DMS 273 (cell line): ENCODE data around the gene STK38.
"Not testable (repeated sequence)": the region's sequence is repeated elsewhere in the genome, so short reads cannot be mapped to it uniquely, and the experiment has no call there.

Experiments
- DNase-seq: peaks from one replicate; lab custom pipeline; 2025; ENCODE audit not compliant: unreplicated experiment; lab: John Stamatoyannopoulos, UW

The STK38 gene

DNA sequence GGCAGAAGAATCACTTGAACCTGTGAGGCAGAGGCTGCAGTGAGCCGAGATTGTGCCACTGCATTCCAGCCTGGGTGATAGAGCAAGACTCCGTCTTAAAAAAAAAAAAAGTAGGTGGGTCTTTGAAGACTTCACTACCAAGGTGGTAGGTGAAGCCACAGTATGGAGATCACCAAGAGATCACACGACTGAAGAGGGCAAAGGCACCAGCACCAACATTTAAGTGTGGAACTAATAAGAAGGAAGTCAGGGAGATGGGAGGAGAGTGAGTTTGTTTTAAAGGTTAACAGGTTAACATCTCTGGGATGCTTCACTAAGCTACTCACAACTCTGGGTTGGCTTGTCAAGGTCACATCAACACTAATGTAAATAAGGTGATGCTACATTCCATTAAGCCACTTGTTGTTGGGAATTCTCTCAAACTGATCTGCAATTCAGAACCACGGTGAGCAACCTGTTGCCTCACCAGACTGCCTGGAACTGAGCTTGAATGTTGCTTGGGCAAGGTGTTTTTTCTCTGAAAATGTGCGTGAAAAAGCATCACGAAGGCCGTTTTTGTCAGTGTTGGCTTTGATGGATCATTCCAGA, 55.8 kb downstream of the STK38 start:
- DNase-seq: no peak

- no peak for DNase-seq
Observed at GRCh38 chr6:36489426-36489825, 57.9 kb downstream of the STK38 start.

DNA sequence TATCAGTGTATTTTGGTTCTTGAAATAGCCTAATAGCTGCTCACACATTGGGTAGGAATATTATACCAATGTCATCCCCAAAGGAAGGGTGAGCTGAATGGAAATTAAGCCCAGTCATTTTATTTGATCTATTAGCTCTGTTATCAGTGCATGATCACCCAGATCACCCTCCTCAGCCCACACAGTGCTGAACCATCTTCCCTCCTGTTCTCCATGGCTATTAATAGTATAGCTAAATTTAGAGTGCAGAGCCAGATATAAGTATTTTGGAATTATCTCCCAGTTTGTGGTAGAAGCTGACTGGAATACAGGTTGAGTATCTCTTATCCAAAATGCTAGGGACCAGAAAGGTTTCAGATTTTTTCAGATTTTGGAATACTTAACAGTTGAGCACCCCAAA, 59.1 kb downstream of the STK38 start:
- no peak for DNase-seq

DNA sequence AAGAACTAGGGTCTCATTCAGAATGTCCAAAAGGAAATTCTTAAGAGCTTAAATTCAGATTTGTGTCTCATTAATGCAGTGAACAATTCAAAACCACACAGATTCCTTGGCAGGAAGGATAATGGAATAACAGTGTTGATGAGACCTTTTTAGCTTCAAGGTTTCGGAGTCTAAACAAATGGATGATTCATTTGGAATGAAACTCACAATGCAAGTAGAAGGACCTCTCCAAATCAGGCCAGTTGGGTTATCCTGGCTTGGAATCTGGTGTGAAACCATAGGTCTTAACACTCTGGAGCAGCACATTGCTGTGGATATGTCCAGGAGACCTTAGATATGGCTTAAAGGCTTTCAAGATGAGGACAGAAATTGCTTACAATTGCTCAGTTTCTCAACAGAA, 59.6 kb downstream of the STK38 start:
- no peak for DNase-seq

DNA sequence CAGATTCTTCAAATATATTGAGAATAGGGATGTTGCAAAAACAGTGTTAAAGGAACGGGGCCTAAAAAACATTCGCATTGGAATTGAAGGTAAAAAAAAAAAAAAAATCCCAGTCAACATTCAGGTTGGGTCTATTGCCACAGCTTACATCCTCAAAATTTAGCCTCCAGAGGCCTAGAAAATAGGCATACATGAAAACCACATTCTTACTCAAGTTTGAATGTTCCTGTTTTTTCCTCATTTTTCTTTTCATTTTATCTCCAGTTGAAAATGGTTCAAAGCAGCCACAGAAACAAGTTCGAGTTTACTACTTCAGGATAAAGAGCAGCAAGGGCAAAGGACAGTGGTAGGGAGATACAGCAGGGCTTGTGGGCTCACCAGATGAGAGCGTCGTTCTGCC, 62.5 kb downstream of the STK38 start:
- no peak for DNase-seq

GRCh38 chr6:36483326-36483725, 64.0 kb downstream of the STK38 start:
- not testable (repeated sequence) for DNase-seq

GRCh38 chr6:36479256-36479655, 68.0 kb downstream of the STK38 start:
- no peak for DNase-seq

DNA sequence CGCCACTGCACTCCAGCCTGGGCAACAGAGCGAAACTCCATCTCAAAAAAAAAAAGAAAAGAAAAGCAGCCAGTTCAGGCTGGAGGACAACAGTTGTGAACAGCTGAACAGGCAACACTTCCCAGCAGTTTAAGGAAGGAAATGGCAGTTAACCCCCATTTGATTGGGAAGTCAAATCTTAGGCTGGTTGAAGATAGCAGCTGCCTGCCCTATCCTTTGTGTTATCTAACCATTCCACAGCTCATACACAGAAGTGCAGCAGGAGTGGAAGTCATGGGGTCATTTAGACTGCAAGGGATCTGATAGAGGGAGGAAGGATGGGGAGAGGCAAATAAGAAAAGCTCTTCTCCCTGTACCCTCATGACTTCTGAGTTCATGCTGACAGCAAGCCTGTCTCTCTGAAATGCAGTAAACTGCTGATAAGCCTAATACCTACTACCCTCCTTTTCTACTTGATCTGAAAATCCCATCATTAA, 69.2 kb downstream of the STK38 start:
- no peak for DNase-seq

DNA sequence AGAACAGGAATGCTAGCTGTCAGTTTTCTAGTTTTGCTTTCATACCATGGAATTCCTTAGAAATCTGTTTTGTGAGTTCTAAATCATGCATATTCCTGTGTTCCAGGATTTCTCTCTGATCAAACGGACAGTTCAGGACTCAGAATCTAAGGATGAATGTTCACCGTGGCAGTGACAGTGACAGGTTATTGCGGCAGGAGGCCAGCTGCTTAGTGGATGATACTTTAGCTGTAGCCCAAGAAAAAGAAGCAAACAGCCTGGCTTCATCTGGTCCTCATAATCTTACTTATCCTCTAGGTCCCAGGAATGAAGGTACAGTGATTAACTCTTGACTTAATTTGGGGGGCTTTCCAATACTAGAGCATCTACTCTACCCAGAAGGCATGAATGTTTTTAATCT, 77.3 kb downstream of the STK38 start:
- DNase-seq: no peak

DNA sequence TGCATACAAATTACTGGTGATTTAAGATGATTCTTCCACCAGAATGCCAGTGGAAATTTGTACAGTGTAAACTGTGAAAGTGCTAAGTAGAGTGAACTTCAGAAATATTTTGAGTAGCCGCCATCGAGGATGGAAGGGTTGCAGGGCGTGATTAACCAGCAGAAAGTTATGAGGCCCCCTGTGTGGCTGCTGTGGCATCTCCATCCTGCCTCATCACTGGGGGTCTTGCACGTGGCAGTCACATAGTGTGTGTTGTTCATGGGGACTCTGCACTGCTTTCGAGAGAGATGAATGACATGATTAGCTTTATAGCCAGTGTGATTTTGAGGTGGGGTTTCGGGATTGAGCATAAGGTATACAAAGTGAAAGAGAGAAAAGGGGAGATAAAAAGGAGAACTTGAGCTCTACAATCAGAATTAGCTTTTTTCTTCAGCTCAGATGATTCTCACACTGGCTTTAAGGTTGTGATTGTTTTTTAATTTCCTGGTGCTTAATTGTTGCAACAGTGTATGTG, 78.1 kb downstream of the STK38 start:
- DNase-seq: no peak

- no peak for DNase-seq
Observed at GRCh38 chr6:36467625-36468024, 79.7 kb downstream of the STK38 start.

DNA sequence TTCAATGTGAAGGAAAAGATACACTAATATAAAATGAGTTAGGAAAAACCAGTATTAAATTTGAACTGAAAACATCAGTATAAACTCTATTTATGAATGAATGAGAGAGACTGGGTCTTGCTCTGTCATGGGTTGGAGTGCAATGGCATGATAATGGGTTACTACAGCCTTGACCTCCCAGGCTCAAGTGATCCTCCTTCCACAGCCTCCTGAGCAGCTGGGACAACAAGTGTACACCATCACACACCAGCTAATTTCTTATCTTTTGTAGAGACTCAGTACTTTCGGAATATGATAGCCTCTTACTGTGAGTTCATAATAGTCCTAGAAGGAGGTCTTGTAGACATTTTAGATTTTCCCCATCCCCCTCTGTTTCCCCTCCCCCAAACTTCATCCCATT, 83.0 kb downstream of the STK38 start:
- no peak for DNase-seq

DNA sequence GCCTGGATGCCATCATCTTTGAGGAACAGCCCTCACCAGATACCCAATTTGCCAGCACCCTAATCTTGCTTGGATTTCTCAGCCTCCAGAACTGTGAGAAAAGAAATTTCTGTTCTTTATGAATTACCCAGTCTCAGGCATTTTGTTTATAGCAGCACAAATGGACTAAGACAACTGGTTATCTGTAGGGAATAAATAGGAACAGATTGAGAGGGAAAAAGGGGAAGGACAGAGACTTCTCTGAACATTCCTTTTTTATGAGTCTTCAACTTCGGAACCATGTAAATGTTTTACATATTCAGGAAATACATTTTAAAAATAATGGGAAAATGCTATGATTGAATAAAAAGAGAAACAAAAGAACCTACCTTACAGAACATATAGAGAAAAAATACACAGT, 83.6 kb downstream of the STK38 start:
- DNase-seq: no peak

GRCh38 chr6:36461646-36462045, 85.6 kb downstream of the STK38 start:
- DNase-seq: no peak

DNA sequence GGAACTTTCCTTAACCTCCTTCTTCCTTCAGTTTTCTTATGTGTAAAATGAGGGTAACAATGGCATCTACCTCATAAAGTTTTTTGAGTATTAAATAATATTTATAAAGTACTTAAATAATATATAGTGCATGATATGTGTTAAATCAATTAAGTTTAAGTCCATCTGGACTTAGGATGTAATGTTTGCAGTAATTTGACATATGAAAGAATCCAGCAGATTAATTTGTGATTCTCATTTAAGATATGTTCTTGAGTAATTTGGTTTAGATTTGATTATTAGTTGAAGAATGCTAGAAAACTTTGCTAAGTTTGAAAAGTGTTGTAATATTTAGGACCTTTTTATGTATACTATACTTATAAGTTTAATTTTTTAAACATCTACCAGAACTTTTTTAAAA, 86.4 kb downstream of the STK38 start:
- no peak for DNase-seq

DNA sequence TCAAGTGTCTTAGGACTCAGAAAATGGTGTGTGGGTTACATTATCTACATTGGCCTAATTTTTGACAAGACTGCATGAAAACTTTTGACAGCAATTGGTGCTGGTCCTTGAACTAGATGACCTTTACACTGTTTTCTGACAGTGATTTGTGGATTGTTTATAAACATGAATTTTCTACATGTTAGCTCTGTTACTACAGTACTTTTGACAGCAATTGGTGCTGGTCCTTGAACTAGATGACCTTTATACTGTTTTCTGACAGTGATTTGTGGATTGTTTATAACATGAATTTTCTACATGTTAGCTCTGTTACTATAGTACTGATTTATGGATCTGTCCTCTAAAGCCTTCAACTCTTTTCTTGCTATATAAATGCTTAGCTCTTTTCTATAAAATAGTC, 87.8 kb downstream of the STK38 start:
- DNase-seq: no peak

DNA sequence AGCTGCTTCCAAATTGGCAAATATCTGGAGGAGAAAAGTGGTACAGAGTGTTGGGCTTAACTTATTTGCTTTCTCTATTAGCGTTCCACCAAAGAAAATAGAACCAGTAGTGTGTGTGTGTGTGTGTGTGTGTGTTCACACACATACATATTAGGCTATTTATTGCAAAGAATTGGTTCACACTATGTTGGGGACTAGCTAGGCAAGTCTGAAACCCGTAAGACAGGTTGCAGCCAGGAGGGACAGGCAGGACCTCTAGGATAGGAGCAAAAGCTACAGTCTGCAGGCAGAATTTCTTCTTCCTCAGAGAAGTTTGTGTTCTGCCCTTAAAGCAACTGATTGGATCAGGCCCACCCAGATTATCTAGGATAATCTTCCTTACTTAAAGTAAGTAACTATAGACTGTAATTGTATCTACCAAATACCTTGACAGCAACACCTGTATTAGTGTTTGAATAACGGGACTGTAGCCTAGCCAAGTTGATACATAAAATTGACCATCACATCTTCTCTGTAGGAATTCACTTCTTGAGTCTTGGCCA, 91.7 kb downstream of the STK38 start:
- DNase-seq: no peak

GRCh38 chr6:36452897-36453296, 94.4 kb downstream of the STK38 start:
- not testable (repeated sequence) for DNase-seq

DNA sequence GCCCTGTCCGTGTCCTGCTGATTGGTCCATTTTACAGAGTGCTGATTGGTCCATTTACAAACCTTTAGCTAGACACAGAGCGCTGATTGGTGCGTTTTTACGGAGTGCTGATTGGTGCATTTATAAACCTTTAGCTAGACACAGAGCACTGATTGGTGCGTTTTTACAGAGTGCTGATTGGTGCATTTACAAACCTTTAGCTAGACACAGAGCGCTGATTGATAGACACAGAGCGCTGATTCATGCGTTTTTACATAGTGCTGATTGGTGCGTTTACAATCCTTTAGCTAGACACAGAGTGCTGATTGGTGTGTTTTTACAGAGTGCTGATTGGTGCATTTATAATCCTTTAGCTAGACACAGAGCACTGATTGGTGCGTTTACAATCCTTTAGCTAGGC, 98.1 kb downstream of the STK38 start:
- not testable (repeated sequence) for DNase-seq

DNA sequence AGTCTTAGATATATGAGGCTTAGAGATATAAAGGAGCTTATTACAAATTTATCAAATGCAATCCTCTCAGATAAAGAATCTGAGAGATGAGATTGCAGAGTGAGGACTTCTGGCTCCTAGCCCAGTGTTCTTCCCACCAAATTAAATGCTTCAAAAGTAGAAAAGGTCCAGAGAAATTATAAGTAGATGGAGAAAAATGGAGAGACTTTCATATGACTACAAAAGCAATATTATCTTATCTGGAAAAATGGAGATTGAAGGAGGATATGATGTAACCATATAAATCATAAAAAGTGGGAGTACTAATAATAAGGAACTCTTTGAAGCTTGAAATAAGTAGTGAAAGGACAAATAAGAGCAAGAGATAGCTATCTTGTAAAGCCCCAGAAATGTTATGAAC, 101.7 kb downstream of the STK38 start:
- no peak for DNase-seq

DNA sequence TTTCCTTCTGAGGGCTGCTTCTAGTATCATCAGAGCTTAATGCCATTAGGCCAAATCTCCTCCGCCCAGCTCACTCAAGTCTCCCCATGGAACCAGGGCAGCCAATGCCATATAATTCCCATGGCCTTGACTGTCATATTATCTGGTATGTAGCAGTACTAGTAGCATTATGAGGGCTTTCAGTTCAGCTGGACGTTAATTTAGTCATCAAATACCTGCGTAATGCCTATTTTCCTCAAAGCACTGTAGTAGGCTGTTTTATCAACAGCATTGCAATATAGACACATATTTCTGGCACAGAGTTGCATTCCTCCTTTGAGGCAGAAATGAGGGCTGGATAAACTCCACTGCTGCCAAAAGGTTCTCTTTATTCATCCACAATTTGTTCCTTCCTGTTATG, 102.8 kb downstream of the STK38 start:
- DNase-seq: no peak
